Ectodermal cell (in vitro differentiated cells): ENCODE data around the gene TBC1D22B.

Experiments
- H3K27ac ChIP-seq: 2 replicates; pipeline ENCODE4 v1.7.0; 2013; ENCODE audit warnings: mild to moderate bottlenecking, low read depth, low read length; ENCODE audit not compliant: insufficient read depth, poor library complexity, severe bottlenecking
- H3K27me3 ChIP-seq: 2 replicates; pipeline ENCODE4 v1.7.0; 2013; ENCODE audit warnings: mild to moderate bottlenecking, low read length; ENCODE audit not compliant: insufficient read depth, control insufficient read depth, poor library complexity, severe bottlenecking
- H3K36me3 ChIP-seq: one replicate; pipeline ENCODE4 v1.7.0; 2013; ENCODE audit warnings: low read length; ENCODE audit not compliant: control insufficient read depth, insufficient read depth
- H3K4me1 ChIP-seq: one replicate; pipeline ENCODE4 v1.7.0; 2013; ENCODE audit warnings: low read length; ENCODE audit not compliant: control insufficient read depth, insufficient read depth
- H3K4me3 ChIP-seq: 2 replicates; pipeline ENCODE4 v1.7.0; 2013; ENCODE audit warnings: low read depth, low read length, control low read depth; ENCODE audit not compliant: insufficient read depth
- H3K9me3 ChIP-seq: 2 replicates; pipeline ENCODE4 v1.7.0; 2013; ENCODE audit warnings: mild to moderate bottlenecking, low read length, moderate library complexity; ENCODE audit not compliant: control insufficient read depth
- WGBS, 2 experiments: methylation state at CpG; one replicate each; pipeline ENCODE4 v1.1.7; 2013; ENCODE audit warnings: missing lambda C conversion rate in 2 of 2; 5-methylcytosine and 5-hydroxymethylcytosine counted together

Gene TBC1D22B

GRCh38 chr6:37369321-37370201 lies 112.0 kb downstream of the TBC1D22B start:
- Histone ChIP-seq H3K27ac (no peak overlapping the region), H3K36me3 (peaks cover 8% of the 10 kb centered on the region), H3K4me3 (no peak overlapping the region), H3K27me3 (no peaks in the 10 kb centered on the region), H3K9me3 (no peaks in the 10 kb centered on the region), H3K4me1 (no peaks in the 10 kb centered on the region)
- 88 to 94% methylated on average over 1 of the region's 1 CpG for WGBS, 2 experiments

- H3K4me1 ChIP-seq = no peaks in the 10 kb centered on the region
- WGBS, 2 experiments = 90 to 92% methylated on average over 4 of the region's 4 CpGs
- H3K27ac ChIP-seq = no peak overlapping the region
- H3K27me3 ChIP-seq = no peaks in the 10 kb centered on the region
- peaks cover 8% of the 10 kb centered on the region for H3K36me3 ChIP-seq
- no peaks in the 10 kb centered on the region for H3K9me3 ChIP-seq
- no peak overlapping the region for H3K4me3 ChIP-seq
These were observed 113.8 kb downstream of the TBC1D22B start for GRCh38 chr6:37371154-37372083.

GRCh38 chr6:37372116-37372515 lies 114.5 kb downstream of the TBC1D22B start:
- Histone ChIP-seq H3K4me3 (no peak overlapping the region), H3K36me3 (peaks cover 13% of the 10 kb centered on the region), H3K4me1 (no peaks in the 10 kb centered on the region), H3K27me3 (no peaks in the 10 kb centered on the region), H3K9me3 (no peaks in the 10 kb centered on the region), H3K27ac (no peak overlapping the region)
- WGBS, 2 experiments = 91 to 100% methylated on average over 1 of the region's 1 CpG

GRCh38 chr6:37373822-37374471 lies 116.4 kb downstream of the TBC1D22B start:
- no peak overlapping the region for H3K4me3 ChIP-seq
- H3K27ac ChIP-seq = no peak overlapping the region
- no peaks in the 10 kb centered on the region for H3K27me3 ChIP-seq
- H3K9me3 ChIP-seq = no peaks in the 10 kb centered on the region
- 100% methylated on average over 1 of the region's 1 CpG for WGBS, 2 experiments
- no peaks in the 10 kb centered on the region for H3K4me1 ChIP-seq
- H3K36me3 ChIP-seq = peaks cover 16% of the 10 kb centered on the region

GRCh38 chr6:37375376-37375775 lies 117.8 kb downstream of the TBC1D22B start:
- no peak overlapping the region for H3K4me3 ChIP-seq
- H3K9me3 ChIP-seq = no peaks in the 10 kb centered on the region
- no peaks in the 10 kb centered on the region for H3K4me1 ChIP-seq
- H3K27ac ChIP-seq = no peak overlapping the region
- H3K27me3 ChIP-seq = no peaks in the 10 kb centered on the region
- peaks cover 11% of the 10 kb centered on the region for H3K36me3 ChIP-seq

- H3K36me3 ChIP-seq = peaks cover 11% of the 10 kb centered on the region
These were observed 118.6 kb downstream of the TBC1D22B start for GRCh38 chr6:37376078-37376743.

GRCh38 chr6:37381579-37381978 lies 124.0 kb downstream of the TBC1D22B start:
- Histone ChIP-seq H3K27ac (no peak overlapping the region), H3K27me3 (no peaks in the 10 kb centered on the region), H3K36me3 (peaks cover 17% of the 10 kb centered on the region), H3K4me1 (no peaks in the 10 kb centered on the region), H3K9me3 (no peaks in the 10 kb centered on the region), H3K4me3 (no peak overlapping the region)
- 40 to 47% methylated on average over 2 of the region's 2 CpGs for WGBS, 2 experiments

More at GRCh38 chr6:37376078-37376743, 118.6 kb downstream of the TBC1D22B start:
- Histone ChIP-seq H3K27ac (no peak overlapping the region), H3K4me1 (no peaks in the 10 kb centered on the region), H3K9me3 (no peaks in the 10 kb centered on the region), H3K27me3 (no peaks in the 10 kb centered on the region), H3K4me3 (no peak overlapping the region)
- WGBS, 2 experiments = 89 to 92% methylated on average over 3 to 4 of the region's 4 CpGs
